HL-60 (cell line): ENCODE measurements around the gene DNTTIP2.
A peak's percentile ranks its signal among the peaks of the same experiment; 100 is the strongest.
"Not testable (repeated sequence)": the region's sequence is repeated elsewhere in the genome, so short reads cannot be mapped to it uniquely, and the experiment has no call there.

ENCODE experiments used
- DNase-seq, 2 experiments: peaks; one replicate each; pipeline ENCODE4 v3.0.0-alpha.2; 2010 to 2020; ENCODE audit warnings: low read depth in 1 of 2, low spot score in 1 of 2
- H3K27ac ChIP-seq: fragments of 250-450 bp; sonication (Bioruptor Pico); replicated peaks from 2 replicates; pipeline ENCODE4 v1.5.1; 2020; ENCODE audit warnings: mild to moderate bottlenecking, moderate library complexity
- H3K27me3 ChIP-seq: fragments of 250-450 bp; sonication (Bioruptor Pico); 2 replicates; pipeline ENCODE4 v1.5.1; 2021; ENCODE audit warnings: mild to moderate bottlenecking, moderate library complexity; ENCODE audit not compliant: insufficient read depth, poor library complexity, severe bottlenecking
- H3K4me3 ChIP-seq: replicated peaks from 2 replicates; pipeline ENCODE4 v1.5.1; 2011; ENCODE audit warnings: mild to moderate bottlenecking, control low read depth, low read length; ENCODE audit not compliant: insufficient read depth
- CTCF ChIP-seq: IDR thresholded peaks from one replicate; pipeline ENCODE4 v1.5.1; 2011; ENCODE audit warnings: low read length, control low read depth, inconsistent platforms; ENCODE audit not compliant: insufficient read depth
- GABPA ChIP-seq: IDR thresholded peaks from 2 replicates; pipeline ENCODE4 v1.6.1; 2012; ENCODE audit warnings: low read depth
- POLR2AphosphoS5 ChIP-seq: IDR thresholded peaks from 2 replicates; pipeline ENCODE4 v1.6.1; 2012; ENCODE audit warnings: low read depth
- REST ChIP-seq: IDR thresholded peaks from 2 replicates; pipeline ENCODE4 v1.6.1; 2012; ENCODE audit warnings: low read depth; ENCODE audit not compliant: insufficient replicate concordance
- SPI1 ChIP-seq: IDR thresholded peaks from 2 replicates; pipeline ENCODE4 v1.6.1; 2012; ENCODE audit warnings: low read depth, mild to moderate bottlenecking, borderline replicate concordance

Gene DNTTIP2

GRCh38 chr1:93851878-93852277 lies 27.1 kb downstream of the DNTTIP2 start:
- H3K27ac ChIP-seq, result no peak overlapping the region
- TF ChIP-seq REST (no peak), GABPA (no peak), CTCF (no peak), POLR2AphosphoS5 (no peak), SPI1 (no peak)
- DNase-seq, result no peak
- H3K4me3 ChIP-seq, result no peak overlapping the region
- no peaks in the 10 kb centered on the region for H3K27me3 ChIP-seq

- Histone ChIP-seq H3K27ac (no peak overlapping the region), H3K27me3 (no peaks in the 10 kb centered on the region), H3K4me3 (no peak overlapping the region)
- no peak for DNase-seq
- TF ChIP-seq POLR2AphosphoS5 (no peak), GABPA (no peak), REST (no peak), SPI1 (no peak), CTCF (no peak)
These were observed 27.7 kb downstream of the DNTTIP2 start for GRCh38 chr1:93851327-93851712.

- DNase-seq, result peak in 1 of 2 experiments; percentile 73
These were observed 28.2 kb downstream of the DNTTIP2 start for GRCh38 chr1:93850687-93851326.

More at GRCh38 chr1:93850687-93851326, 28.2 kb downstream of the DNTTIP2 start:
- peak; percentile 65 for TF ChIP-seq REST
- not testable (repeated sequence) for H3K4me3 ChIP-seq, H3K27ac ChIP-seq, H3K27me3 ChIP-seq
